ENCODE measurements around the gene CUL4A. TPM values are rescaled to one million over a fixed set of nuclear protein-coding genes. Genes with fewer than 3 reads are reported as not detected.

CUL4A gene
- total RNA-seq, 4 donors from 2014 or later, result 67.3 to 268 (median 101) TPM

DNA sequence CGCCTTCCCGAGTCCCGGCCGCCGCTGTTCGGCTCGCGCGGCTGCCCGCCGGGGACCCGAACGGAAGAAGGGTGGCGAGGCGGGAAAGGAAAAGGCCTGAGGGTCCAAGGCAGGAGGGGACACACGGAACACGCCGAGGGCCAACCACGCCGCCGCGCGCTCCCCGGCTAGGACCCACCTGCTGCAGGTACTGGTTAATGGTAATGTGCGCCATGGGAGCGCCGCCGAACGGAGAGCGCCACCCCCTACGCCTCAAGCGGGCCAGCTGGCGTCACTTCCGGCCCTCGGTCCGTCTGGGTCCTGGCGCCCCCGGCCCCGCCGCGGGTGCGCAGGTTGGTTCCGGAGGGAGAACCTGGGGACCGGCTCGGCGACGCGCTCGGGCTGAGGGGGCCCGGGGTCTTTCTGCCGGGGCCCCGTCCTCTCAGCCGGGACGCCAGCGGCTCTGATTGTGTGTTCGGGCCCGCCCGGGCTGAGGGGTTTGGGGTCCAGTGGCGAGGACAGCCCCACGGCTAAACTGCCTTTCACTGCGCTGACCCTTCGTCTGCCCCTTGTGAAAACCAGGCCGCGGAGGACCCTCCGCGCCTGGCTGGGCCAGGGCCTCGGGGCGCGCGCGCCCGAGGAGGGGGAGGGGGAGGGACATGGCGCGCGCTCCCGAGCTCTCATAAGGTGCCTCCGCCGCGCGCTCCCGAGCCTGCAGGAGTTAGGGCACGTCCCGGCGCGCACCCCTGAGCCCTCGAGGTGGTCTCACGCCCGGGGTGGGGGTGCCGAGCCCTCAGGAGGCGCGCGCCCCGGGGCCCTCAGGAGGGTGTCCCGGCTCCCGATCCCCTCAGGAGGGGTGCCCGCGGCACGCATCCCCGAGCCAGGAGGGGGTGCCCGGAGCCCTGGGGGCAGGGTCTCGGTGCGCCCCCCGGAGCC is 735 bp upstream of the CUL4A start, which contains the start of gene PCID2:
PCID2 (minus strand) TSS at position 249 of the 915 bp plus-strand sequence; CDS start at position 214, 35 bp downstream.
- Histone ChIP-seq H3K27me3 (no peaks in the 10 kb centered on the region), H3K4me3 (peak within 1 kb of the TSS; percentile 77 to 99 (median 91)), H3K9me3 (no peaks in the 10 kb centered on the region), H3K27ac (peak within 1 kb of the TSS; percentile 95 to 100 (median 99)), H3K36me3 (peaks cover 0 to 21% (median 0%) of the 10 kb centered on the region in 3 donors), H3K4me1 (peaks cover 0 to 76% (median 32%) of the 10 kb centered on the region in 4 donors)
- 0 to 2% methylated on average over 11 to 29 of the region's 103 CpGs for WGBS, 2 donors
- peak; percentile 75 to 76 for DNase-seq (ENCODE audit: low spot score in 2 of 2)
- TF ChIP-seq, protein P1, sequence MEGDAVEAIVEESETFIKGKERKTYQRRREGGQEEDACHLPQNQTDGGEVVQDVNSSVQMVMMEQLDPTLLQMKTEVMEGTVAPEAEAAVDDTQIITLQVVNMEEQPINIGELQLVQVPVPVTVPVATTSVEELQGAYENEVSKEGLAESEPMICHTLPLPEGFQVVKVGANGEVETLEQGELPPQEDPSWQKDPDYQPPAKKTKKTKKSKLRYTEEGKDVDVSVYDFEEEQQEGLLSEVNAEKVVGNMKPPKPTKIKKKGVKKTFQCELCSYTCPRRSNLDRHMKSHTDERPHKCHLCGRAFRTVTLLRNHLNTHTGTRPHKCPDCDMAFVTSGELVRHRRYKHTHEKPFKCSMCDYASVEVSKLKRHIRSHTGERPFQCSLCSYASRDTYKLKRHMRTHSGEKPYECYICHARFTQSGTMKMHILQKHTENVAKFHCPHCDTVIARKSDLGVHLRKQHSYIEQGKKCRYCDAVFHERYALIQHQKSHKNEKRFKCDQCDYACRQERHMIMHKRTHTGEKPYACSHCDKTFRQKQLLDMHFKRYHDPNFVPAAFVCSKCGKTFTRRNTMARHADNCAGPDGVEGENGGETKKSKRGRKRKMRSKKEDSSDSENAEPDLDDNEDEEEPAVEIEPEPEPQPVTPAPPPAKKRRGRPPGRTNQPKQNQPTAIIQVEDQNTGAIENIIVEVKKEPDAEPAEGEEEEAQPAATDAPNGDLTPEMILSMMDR (IDR thresholded peaks at IDR 0.05), result peak in 1 of 5 experiments; percentile 49
- peak; percentile 91 to 95 for TF ChIP-seq EP300 (IDR thresholded peaks at IDR 0.05)
- peak; percentile 67 to 69 for TF ChIP-seq POLR2A (IDR thresholded peaks at IDR 0.05)

DNA sequence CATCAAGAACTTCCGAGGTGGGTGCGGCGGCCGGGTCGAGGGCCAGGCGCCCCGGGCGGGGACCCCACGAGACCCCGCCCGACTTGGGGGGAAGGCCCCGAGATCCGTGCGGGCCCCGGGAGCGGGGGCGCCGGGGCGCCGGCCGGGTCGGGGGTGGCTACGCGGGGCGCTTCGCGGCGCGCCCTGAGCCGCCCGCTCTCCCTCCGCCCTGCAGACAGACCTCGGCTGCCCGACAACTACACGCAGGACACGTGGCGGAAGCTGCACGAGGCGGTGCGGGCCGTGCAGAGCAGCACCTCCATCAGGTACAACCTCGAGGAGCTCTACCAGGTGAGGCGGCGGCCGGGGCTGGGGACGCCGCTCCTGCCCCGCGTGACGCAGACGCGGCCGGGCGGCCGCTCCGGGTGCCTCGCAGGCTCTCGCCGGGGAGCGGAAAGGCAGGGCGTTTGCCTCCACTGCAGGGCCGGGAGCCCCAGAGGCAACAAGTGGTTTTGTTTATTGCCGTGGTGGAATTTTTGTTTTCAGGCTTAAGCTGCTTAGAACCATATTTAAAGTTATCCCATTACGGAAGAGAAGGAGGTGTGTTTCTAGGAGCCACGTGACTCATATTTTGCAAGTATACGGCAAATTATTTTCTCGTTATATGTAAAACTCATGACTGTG is 477 bp downstream of the CUL4A start:
- peaks cover 0 to 9% (median 0%) of the 10 kb centered on the region in 3 donors for H3K36me3 ChIP-seq

DNA sequence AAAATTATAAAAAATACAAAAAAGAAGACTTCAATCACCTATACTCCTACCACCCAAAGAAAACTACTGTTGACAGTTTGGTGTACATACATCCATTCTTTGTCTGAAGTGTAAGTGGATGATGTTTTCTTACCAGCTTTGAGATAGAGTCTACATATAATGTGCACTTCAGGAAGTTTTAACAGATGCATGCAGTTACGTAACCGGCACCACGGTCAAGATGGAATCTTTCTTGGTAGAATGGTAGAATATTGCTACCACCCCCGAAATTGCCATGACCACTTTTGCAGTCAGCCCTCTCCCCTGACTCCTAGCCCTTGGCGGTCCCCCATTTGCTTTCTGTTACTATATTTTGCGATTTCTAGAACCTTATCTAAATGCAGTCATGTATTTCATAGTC is 1.4 kb downstream of the CUL4A start:
- TF ChIP-seq, protein P1 (IDR thresholded peaks at IDR 0.05), result no peak
- no peak for TF ChIP-seq EP300 (IDR thresholded peaks at IDR 0.05)
- no peak for TF ChIP-seq POLR2A (IDR thresholded peaks at IDR 0.05)
- Histone ChIP-seq H3K27ac (no peak overlapping the region), H3K4me1 (peaks cover 0 to 72% (median 35%) of the 10 kb centered on the region in 4 donors), H3K9me3 (no peaks in the 10 kb centered on the region), H3K27me3 (no peaks in the 10 kb centered on the region), H3K4me3 (peak overlapping the region in 2 of 4 donors; percentile 75 to 87), H3K36me3 (peaks cover 0 to 8% (median 0%) of the 10 kb centered on the region in 3 donors)
- 88 to 90% methylated on average over 6 of the region's 6 CpGs for WGBS, 2 donors
- DNase-seq (ENCODE audit: low spot score in 2 of 2), result no peak

More for the DNA sequence above, 477 bp downstream of the CUL4A start:
- Histone ChIP-seq H3K4me1 (peaks cover 0 to 72% (median 35%) of the 10 kb centered on the region in 4 donors), H3K27me3 (no peaks in the 10 kb centered on the region), H3K27ac (peak overlapping the region; percentile 76 to 100 (median 99)), H3K4me3 (peak overlapping the region; percentile 75 to 99 (median 91)), H3K9me3 (no peaks in the 10 kb centered on the region)
- no peak for DNase-seq (ENCODE audit: low spot score in 2 of 2)
- TF ChIP-seq, protein P1 (IDR thresholded peaks at IDR 0.05), result peak in 2 of 5 experiments; percentile 10 to 19
- no peak for TF ChIP-seq EP300 (IDR thresholded peaks at IDR 0.05)
- no peak for TF ChIP-seq POLR2A (IDR thresholded peaks at IDR 0.05)
- 1% methylated on average over 35 to 37 of the region's 67 CpGs for WGBS, 2 donors

DNA sequence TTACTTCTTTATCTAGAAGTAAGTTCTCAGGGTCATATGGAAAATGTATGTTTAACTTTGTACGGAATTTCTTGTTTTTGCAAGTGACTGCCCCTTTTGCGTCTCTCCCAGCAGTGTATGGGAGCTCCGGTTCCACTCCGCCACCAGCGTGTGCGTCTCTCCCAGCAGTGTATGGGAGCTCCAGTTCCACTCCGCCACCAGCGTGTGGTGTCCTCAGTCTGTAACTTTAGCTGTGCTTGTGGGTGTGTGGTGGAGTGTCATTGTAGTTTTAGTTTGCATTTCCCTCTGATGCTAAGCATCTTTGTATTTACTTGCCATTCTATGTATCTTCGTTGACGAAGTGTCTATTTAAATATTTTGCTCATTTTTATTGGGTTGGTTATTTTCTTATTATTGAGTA is 2.4 kb downstream of the CUL4A start:
- 95 to 96% methylated on average over 10 of the region's 10 CpGs for WGBS, 2 donors

More for the DNA sequence above, 2.4 kb downstream of the CUL4A start:
- no peak overlapping the region for H3K4me3 ChIP-seq
- no peaks in the 10 kb centered on the region for H3K9me3 ChIP-seq
- no peaks in the 10 kb centered on the region for H3K27me3 ChIP-seq
- peaks cover 0 to 72% (median 38%) of the 10 kb centered on the region in 4 donors for H3K4me1 ChIP-seq
- no peak for DNase-seq (ENCODE audit: low spot score in 2 of 2)
- TF ChIP-seq EP300 (IDR thresholded peaks at IDR 0.05) (no peak), POLR2A (IDR thresholded peaks at IDR 0.05) (no peak)
- TF ChIP-seq, protein P1 (IDR thresholded peaks at IDR 0.05), result no peak
- H3K27ac ChIP-seq, result no peak overlapping the region
- H3K36me3 ChIP-seq, result peaks cover 0 to 8% (median 0%) of the 10 kb centered on the region in 3 donors
